WTC11 (cell line): ENCODE measurements around the gene FRMD4B. TPM values are rescaled to one million over a fixed set of nuclear protein-coding genes. Genes with fewer than 3 reads are reported as not detected.

Experiments
- ATAC-seq: fragments of 200-7000 bp; cut with Tn5 transposase; 2 replicates; pipeline ENCODE4 v1.10.0; 2021; ENCODE audit warnings: mild to moderate bottlenecking, moderate library complexity
- CTCF ChIA-PET: fragments of 300-600 bp; sonication (Branson Sonifier 250); formaldehyde crosslinking; loops from one replicate; lab custom pipeline; 2021; ENCODE audit warnings: antibody characterized with exemption; lab: Charles Lee
- POLR2A ChIA-PET: fragments of 350-600 bp; sonication (Branson Sonifier 250); formaldehyde crosslinking; loops from one replicate; lab custom pipeline; 2021; ENCODE audit warnings: antibody characterized with exemption; lab: Charles Lee
- DNase-seq: peaks from one replicate; pipeline ENCODE4 v3.0.0; 2021; ENCODE audit warnings: low spot score
- H3K27ac Mint-ChIP-seq: 2 replicates; pipeline ENCODE4 v1.8.0; 2021; ENCODE audit warnings: mixed read lengths
- H3K27me3 Mint-ChIP-seq: 2 replicates; pipeline ENCODE4 v1.8.0; 2021; ENCODE audit warnings: low read depth, mild to moderate bottlenecking, moderate library complexity, mixed read lengths
- H3K36me3 Mint-ChIP-seq: 2 replicates; pipeline ENCODE4 v1.8.0; 2021; ENCODE audit warnings: mixed read lengths
- H3K4me1 Mint-ChIP-seq: 2 replicates; pipeline ENCODE4 v1.8.0; 2022; ENCODE audit warnings: mixed read lengths
- H3K4me3 Mint-ChIP-seq: 2 replicates; pipeline ENCODE4 v1.8.0; 2021; ENCODE audit warnings: mild to moderate bottlenecking, moderate library complexity, mixed read lengths
- H3K9me3 Mint-ChIP-seq: 2 replicates; pipeline ENCODE4 v1.8.0; 2021; ENCODE audit warnings: mixed read lengths
- AFF4 ChIP-seq: sonication (generic); formaldehyde crosslinking; IDR thresholded peaks from 2 replicates; pipeline ENCODE4 v1.8.1; 2023; ENCODE audit warnings: mild to moderate bottlenecking, missing genetic modification reagents, borderline replicate concordance
- AR ChIP-seq: fragments of 250-450 bp; sonication (Bioruptor Pico); IDR thresholded peaks from 2 replicates; pipeline ENCODE4 v1.9.0; 2021; ENCODE audit warnings: mild to moderate bottlenecking
- ATF1 ChIP-seq: sonication (generic); formaldehyde crosslinking; IDR thresholded peaks from 2 replicates; pipeline ENCODE4 v1.8.1; 2023; ENCODE audit warnings: mild to moderate bottlenecking, moderate library complexity, missing genetic modification reagents
- CBFB ChIP-seq: sonication (generic); formaldehyde crosslinking; IDR thresholded peaks from 2 replicates; pipeline ENCODE4 v1.8.1; 2022; ENCODE audit warnings: mild to moderate bottlenecking, low read depth, missing genetic modification reagents
- CDX4 ChIP-seq: fragments of 250-450 bp; sonication (Bioruptor Pico); IDR thresholded peaks from 2 replicates; pipeline ENCODE4 v1.9.0; 2021; ENCODE audit warnings: moderate library complexity, mild to moderate bottlenecking, inconsistent platforms, borderline replicate concordance
- E2F4 ChIP-seq: sonication (generic); formaldehyde crosslinking; IDR thresholded peaks from 2 replicates; pipeline ENCODE4 v1.8.1; 2022; ENCODE audit warnings: low read depth, mild to moderate bottlenecking, moderate library complexity, missing genetic modification reagents, borderline replicate concordance
- EMX1 ChIP-seq: fragments of 250-450 bp; sonication (Bioruptor Pico); IDR thresholded peaks from 2 replicates; pipeline ENCODE4 v1.8.0; 2021; ENCODE audit warnings: mild to moderate bottlenecking
- ESRRA ChIP-seq: sonication (generic); formaldehyde crosslinking; IDR thresholded peaks from 2 replicates; pipeline ENCODE4 v1.8.1; 2022; ENCODE audit warnings: mild to moderate bottlenecking, missing genetic modification reagents, borderline replicate concordance
- ETV6 ChIP-seq: sonication (generic); formaldehyde crosslinking; IDR thresholded peaks from 2 replicates; pipeline ENCODE4 v1.8.1; 2022; ENCODE audit warnings: mild to moderate bottlenecking, missing genetic modification reagents
- FOXP4 ChIP-seq: sonication (generic); formaldehyde crosslinking; IDR thresholded peaks from 2 replicates; pipeline ENCODE4 v1.8.0; 2022; ENCODE audit warnings: mild to moderate bottlenecking, missing genetic modification reagents
- GTF2I ChIP-seq: fragments of 250-450 bp; sonication (Bioruptor Pico); conservative IDR thresholded peaks from 2 replicates; pipeline ENCODE4 v1.4.0; 2021; ENCODE audit warnings: mild to moderate bottlenecking
- MYBL2 ChIP-seq: sonication (generic); formaldehyde crosslinking; IDR thresholded peaks from 2 replicates; pipeline ENCODE4 v1.8.1; 2023; ENCODE audit warnings: mild to moderate bottlenecking, moderate library complexity, missing genetic modification reagents
- NR3C1 ChIP-seq: sonication (generic); formaldehyde crosslinking; conservative IDR thresholded peaks from 2 replicates; pipeline ENCODE4 v1.8.1; 2023; ENCODE audit warnings: low read depth, mild to moderate bottlenecking, missing genetic modification reagents
- SMAD4 ChIP-seq: sonication (generic); formaldehyde crosslinking; IDR thresholded peaks from 2 replicates; pipeline ENCODE4 v1.8.0; 2022; ENCODE audit warnings: mild to moderate bottlenecking, missing genetic modification reagents
- SOX15 ChIP-seq: fragments of 250-450 bp; sonication (Bioruptor Pico); IDR thresholded peaks from 2 replicates; pipeline ENCODE4 v1.9.0; 2021; ENCODE audit warnings: mild to moderate bottlenecking
- SP1 ChIP-seq: sonication (generic); formaldehyde crosslinking; conservative IDR thresholded peaks from 2 replicates; pipeline ENCODE4 v1.8.1; 2022; ENCODE audit warnings: missing genetic modification reagents
- USF2 ChIP-seq: sonication (generic); formaldehyde crosslinking; IDR thresholded peaks from 2 replicates; pipeline ENCODE4 v1.8.1; 2023; ENCODE audit warnings: mild to moderate bottlenecking, missing genetic modification reagents, moderate library complexity
- ZSCAN18 ChIP-seq: fragments of 250-450 bp; sonication (Bioruptor Pico); IDR thresholded peaks from 2 replicates; pipeline ENCODE4 v2.1.2; 2022; ENCODE audit warnings: mild to moderate bottlenecking, moderate library complexity
- total RNA-seq: library from RNA; stranded (reverse); gene quantifications from 3 replicates; pipeline ENCODE4 v1.2.3, GENCODE V29; 2021

FRMD4B gene
- total RNA-seq, 1 experiment from 2014 or later: 6.7 TPM

GRCh38 chr3:69296995-69297394 is 88.9 kb downstream of the FRMD4B start (continued):
- TF ChIP-seq ZSCAN18 (CRISPR knock-in tag) (no peak), CBFB (CRISPR knock-in tag) (no peak), MYBL2 (CRISPR knock-in tag) (no peak), FOXP4 (CRISPR knock-in tag) (no peak), E2F4 (CRISPR knock-in tag) (no peak), ESRRA (CRISPR knock-in tag) (no peak), SMAD4 (CRISPR knock-in tag) (no peak), SOX15 (CRISPR knock-in tag) (no peak), CDX4 (CRISPR knock-in tag) (no peak), ETV6 (CRISPR knock-in tag) (no peak), USF2 (CRISPR knock-in tag) (no peak), AFF4 (CRISPR knock-in tag) (no peak)

- Mint-ChIP-seq H3K9me3 (no peaks in the 10 kb centered on the region), H3K4me1 (peaks cover 50% of the 10 kb centered on the region), H3K4me3 (no peak overlapping the region), H3K27me3 (peaks cover 9% of the 10 kb centered on the region), H3K36me3 (no peaks in the 10 kb centered on the region), H3K27ac (no peak overlapping the region)
- ATAC-seq (no peak), DNase-seq (no peak)
- CTCF ChIA-PET: interaction anchor here (0.6 to 1.6 kb wide), 4 partner anchors 12 to 58 kb away, joined by 3 to 5 read pairs (median 4); no protein-coding TSS in a partner anchor
- POLR2A ChIA-PET: no interaction called here
- TF ChIP-seq SP1 (CRISPR knock-in tag) (no peak), EMX1 (no peak), AR (no peak), ATF1 (CRISPR knock-in tag) (no peak), AFF4 (CRISPR knock-in tag) (no peak), NR3C1 (CRISPR knock-in tag) (no peak), GTF2I (CRISPR knock-in tag) (no peak)
Measured at GRCh38 chr3:69294014-69294766, 91.7 kb downstream of the FRMD4B start.
